Breast epithelium (tissue), 3 donors: ENCODE measurements around the gene CNR2.

ENCODE experiments used
- CTCF ChIP-seq, 3 donors: fragments of 450-650 bp; IDR thresholded peaks; one replicate each; pipeline ENCODE4 v1.5.1; 2016 to 2017; ENCODE audit warnings: antibody characterized with exemption in 3 of 3, mild to moderate bottlenecking in 3 of 3, moderate library complexity in 3 of 3
- POLR2A ChIP-seq: fragments of 450-650 bp; IDR thresholded peaks from one replicate; pipeline ENCODE4 v1.6.1; 2016; ENCODE audit warnings: antibody characterized with exemption, mild to moderate bottlenecking, moderate library complexity

GRCh38 chr1:23872421-23872820, 40.7 kb downstream of the CNR2 start:
- no peak for TF ChIP-seq CTCF (IDR thresholded peaks at IDR 0.05)
- TF ChIP-seq POLR2A: no peak
